Ishikawa (cell line): ENCODE results near the gene SLC26A4.

Experiments
- CEBPB ChIP-seq: IDR thresholded peaks from 2 replicates; pipeline ENCODE4 v1.6.1; 2012
- EGR1 ChIP-seq: IDR thresholded peaks from 2 replicates; pipeline ENCODE4 v1.6.1; 2012
- EP300 ChIP-seq: IDR thresholded peaks from 2 replicates; pipeline ENCODE4 v1.6.1; 2012; ENCODE audit warnings: borderline replicate concordance
- RAD21 ChIP-seq: IDR thresholded peaks from 2 replicates; pipeline ENCODE4 v1.6.1; 2012; ENCODE audit warnings: low read depth
- TCF12 ChIP-seq: IDR thresholded peaks from 2 replicates; pipeline ENCODE4 v1.6.1; 2012; ENCODE audit warnings: low read depth
- USF1 ChIP-seq: IDR thresholded peaks from 2 replicates; pipeline ENCODE4 v1.6.1; 2012
- TF ChIP-seq, protein P1 (sequence below): IDR thresholded peaks from 2 replicates; pipeline ENCODE4 v1.6.1; 2012
- TF ChIP-seq, protein P2 (sequence below): IDR thresholded peaks from 2 replicates; pipeline ENCODE4 v1.6.1; 2012; ENCODE audit warnings: low read depth, mild to moderate bottlenecking

DNA sequence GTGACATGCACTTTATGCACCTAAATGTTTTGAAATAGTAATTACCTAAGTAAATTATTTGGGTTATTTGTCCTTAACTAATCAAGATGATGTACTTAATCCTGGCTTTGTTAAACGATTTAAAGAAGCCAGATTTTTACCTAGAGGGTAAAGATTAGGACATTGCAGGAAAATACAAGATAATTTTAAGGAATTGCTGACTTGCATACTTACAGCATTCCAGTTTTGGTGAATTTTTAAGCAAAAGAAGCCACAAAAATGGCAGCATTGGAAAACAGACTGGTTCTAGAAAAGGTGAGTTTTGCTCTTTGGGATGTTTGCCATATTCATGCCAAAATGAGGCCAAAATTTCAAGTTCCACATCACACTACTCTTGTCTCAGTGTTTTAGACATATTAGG is 47.2 kb upstream of the SLC26A4 start:
- TF ChIP-seq, protein P1, sequence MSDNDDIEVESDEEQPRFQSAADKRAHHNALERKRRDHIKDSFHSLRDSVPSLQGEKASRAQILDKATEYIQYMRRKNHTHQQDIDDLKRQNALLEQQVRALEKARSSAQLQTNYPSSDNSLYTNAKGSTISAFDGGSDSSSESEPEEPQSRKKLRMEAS: no peak
- no peak for TF ChIP-seq USF1
- no peak for TF ChIP-seq EP300
- TF ChIP-seq, protein P2, sequence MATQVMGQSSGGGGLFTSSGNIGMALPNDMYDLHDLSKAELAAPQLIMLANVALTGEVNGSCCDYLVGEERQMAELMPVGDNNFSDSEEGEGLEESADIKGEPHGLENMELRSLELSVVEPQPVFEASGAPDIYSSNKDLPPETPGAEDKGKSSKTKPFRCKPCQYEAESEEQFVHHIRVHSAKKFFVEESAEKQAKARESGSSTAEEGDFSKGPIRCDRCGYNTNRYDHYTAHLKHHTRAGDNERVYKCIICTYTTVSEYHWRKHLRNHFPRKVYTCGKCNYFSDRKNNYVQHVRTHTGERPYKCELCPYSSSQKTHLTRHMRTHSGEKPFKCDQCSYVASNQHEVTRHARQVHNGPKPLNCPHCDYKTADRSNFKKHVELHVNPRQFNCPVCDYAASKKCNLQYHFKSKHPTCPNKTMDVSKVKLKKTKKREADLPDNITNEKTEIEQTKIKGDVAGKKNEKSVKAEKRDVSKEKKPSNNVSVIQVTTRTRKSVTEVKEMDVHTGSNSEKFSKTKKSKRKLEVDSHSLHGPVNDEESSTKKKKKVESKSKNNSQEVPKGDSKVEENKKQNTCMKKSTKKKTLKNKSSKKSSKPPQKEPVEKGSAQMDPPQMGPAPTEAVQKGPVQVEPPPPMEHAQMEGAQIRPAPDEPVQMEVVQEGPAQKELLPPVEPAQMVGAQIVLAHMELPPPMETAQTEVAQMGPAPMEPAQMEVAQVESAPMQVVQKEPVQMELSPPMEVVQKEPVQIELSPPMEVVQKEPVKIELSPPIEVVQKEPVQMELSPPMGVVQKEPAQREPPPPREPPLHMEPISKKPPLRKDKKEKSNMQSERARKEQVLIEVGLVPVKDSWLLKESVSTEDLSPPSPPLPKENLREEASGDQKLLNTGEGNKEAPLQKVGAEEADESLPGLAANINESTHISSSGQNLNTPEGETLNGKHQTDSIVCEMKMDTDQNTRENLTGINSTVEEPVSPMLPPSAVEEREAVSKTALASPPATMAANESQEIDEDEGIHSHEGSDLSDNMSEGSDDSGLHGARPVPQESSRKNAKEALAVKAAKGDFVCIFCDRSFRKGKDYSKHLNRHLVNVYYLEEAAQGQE: no peak
- TF ChIP-seq RAD21: no peak
- TF ChIP-seq TCF12: no peak
- no peak for TF ChIP-seq CEBPB
- no peak for TF ChIP-seq EGR1
